Neural crest cell (in vitro differentiated cells): ENCODE measurements around the gene MT1G. TPM values are rescaled to one million over a fixed set of nuclear protein-coding genes. Genes with fewer than 3 reads are reported as not detected.

ENCODE experiments used
- DNase-seq: peaks from one replicate; pipeline ENCODE4 v3.0.0; 2021; ENCODE audit warnings: low read depth, mixed read lengths, low spot score
- H3K27ac Mint-ChIP-seq: one replicate; pipeline ENCODE4 v1.8.0; 2021; ENCODE audit warnings: mild to moderate bottlenecking, mixed read lengths; ENCODE audit not compliant: unreplicated experiment
- H3K27me3 Mint-ChIP-seq: 2 replicates; pipeline ENCODE4 v1.8.0; 2021; ENCODE audit warnings: low read depth, mild to moderate bottlenecking, mixed read lengths
- H3K36me3 Mint-ChIP-seq: 2 replicates; pipeline ENCODE4 v1.8.0; 2021; ENCODE audit warnings: low read depth, mild to moderate bottlenecking, mixed read lengths
- H3K4me1 Mint-ChIP-seq: 2 replicates; pipeline ENCODE4 v1.8.0; 2021; ENCODE audit warnings: mixed read lengths
- H3K4me3 Mint-ChIP-seq: one replicate; pipeline ENCODE4 v1.8.0; 2021; ENCODE audit warnings: mild to moderate bottlenecking, mixed read lengths
- H3K9me3 Mint-ChIP-seq: 2 replicates; pipeline ENCODE4 v1.8.0; 2021; ENCODE audit warnings: mixed read lengths
- total RNA-seq: library from RNA; stranded (reverse); gene quantifications from 2 replicates; pipeline ENCODE4 v1.2.1, GENCODE V29; 2021
- TF ChIP-seq, protein P1 (sequence below): fragments of 200-600 bp; sonication (generic); conservative IDR thresholded peaks from 2 replicates; pipeline ENCODE4 v1.5.0; 2021; ENCODE audit warnings: antibody characterized with exemption, mild to moderate bottlenecking

Gene MT1G
- total RNA-seq, 1 donor from 2014 or later, result not detected

DNA sequence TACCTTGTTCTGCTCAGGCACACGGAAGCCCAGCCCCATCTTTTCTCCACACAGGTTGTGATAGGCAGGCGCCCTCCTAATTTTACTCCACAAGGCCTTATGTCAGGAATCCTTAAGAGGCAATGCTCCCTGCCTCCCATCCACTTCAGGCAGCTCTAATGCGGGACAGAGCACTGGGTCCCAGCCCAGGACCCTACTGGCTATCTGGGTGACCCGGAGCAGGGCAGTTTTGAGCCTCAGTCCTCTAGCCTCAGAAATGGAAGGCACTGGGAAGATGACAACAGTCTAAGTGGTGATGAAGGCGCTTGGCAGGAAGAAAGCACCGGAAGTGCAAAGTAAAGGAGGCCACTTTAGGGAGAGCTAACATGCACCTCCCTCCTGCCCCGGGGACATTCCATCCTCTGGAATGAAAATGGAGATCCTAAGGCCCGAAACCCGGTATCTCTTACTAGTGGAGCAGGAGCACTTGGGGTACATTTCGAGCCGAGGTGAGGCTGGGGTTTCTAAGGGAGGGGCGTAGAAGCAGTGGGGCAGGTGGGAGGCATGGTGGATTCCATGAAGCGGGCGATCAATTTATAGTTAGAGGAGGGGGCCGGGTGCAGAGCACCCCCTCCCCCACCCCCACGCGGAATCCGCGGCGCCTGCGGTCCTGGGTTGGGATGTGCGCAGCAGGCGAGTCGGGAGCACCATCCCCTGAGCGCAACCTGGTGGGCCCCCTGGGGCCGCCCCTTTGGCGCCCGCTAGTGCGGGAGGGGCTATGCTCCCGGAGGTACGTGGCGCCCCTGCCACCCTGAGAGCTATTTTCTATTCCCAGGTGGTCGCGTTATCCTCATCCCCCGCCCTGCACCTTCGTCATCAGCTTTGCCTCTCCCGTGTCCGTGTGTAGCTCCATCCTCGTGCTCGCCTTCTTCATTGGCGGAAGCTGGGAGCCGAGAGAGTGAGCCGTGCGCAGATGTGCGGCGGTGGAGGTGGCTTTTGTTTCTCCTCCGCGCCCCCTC, 5.2 kb downstream of the MT1G start:
- Mint-ChIP-seq H3K4me1 (peaks cover 15% of the 10 kb centered on the region), H3K9me3 (no peaks in the 10 kb centered on the region), H3K36me3 (peaks cover 3% of the 10 kb centered on the region), H3K4me3 (no peak overlapping the region), H3K27me3 (peaks cover 99% of the 10 kb centered on the region), H3K27ac (no peak overlapping the region)
- no peak for DNase-seq
- TF ChIP-seq, protein P1, sequence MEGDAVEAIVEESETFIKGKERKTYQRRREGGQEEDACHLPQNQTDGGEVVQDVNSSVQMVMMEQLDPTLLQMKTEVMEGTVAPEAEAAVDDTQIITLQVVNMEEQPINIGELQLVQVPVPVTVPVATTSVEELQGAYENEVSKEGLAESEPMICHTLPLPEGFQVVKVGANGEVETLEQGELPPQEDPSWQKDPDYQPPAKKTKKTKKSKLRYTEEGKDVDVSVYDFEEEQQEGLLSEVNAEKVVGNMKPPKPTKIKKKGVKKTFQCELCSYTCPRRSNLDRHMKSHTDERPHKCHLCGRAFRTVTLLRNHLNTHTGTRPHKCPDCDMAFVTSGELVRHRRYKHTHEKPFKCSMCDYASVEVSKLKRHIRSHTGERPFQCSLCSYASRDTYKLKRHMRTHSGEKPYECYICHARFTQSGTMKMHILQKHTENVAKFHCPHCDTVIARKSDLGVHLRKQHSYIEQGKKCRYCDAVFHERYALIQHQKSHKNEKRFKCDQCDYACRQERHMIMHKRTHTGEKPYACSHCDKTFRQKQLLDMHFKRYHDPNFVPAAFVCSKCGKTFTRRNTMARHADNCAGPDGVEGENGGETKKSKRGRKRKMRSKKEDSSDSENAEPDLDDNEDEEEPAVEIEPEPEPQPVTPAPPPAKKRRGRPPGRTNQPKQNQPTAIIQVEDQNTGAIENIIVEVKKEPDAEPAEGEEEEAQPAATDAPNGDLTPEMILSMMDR, result no peak

DNA sequence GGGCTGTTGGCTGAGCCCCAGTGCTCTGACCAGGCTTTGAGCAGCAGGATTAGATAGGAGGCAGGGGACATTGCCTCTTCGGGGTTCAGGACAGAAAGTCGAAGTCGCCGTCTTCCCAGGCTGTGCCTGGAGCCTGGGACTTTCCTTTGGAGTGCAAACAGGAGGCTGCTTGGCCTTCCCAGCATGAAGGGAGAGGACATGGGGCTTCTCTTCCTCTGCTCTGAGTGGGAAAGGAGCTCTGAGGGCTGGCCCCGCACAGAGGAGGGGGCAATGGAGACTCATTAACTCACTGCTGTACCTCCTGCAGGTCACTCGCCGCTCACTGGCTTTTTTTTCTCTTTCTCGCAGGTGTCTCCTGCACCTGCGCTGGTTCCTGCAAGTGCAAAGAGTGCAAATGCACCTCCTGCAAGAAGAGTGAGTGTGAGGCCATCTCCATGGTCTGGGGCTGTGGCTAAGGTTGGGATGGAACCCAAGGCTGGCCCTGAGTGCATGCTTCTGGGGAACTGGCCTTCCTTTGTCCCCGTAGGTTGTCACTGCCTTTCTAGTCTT, 9.5 kb downstream of the MT1G start:
- no peak for DNase-seq
- TF ChIP-seq, protein P1, result no peak
- Mint-ChIP-seq H3K4me1 (peaks cover 14% of the 10 kb centered on the region), H3K4me3 (peak overlapping the region; percentile 86), H3K9me3 (no peaks in the 10 kb centered on the region), H3K27ac (no peak overlapping the region), H3K27me3 (peaks cover 86% of the 10 kb centered on the region), H3K36me3 (peaks cover 3% of the 10 kb centered on the region)

DNA sequence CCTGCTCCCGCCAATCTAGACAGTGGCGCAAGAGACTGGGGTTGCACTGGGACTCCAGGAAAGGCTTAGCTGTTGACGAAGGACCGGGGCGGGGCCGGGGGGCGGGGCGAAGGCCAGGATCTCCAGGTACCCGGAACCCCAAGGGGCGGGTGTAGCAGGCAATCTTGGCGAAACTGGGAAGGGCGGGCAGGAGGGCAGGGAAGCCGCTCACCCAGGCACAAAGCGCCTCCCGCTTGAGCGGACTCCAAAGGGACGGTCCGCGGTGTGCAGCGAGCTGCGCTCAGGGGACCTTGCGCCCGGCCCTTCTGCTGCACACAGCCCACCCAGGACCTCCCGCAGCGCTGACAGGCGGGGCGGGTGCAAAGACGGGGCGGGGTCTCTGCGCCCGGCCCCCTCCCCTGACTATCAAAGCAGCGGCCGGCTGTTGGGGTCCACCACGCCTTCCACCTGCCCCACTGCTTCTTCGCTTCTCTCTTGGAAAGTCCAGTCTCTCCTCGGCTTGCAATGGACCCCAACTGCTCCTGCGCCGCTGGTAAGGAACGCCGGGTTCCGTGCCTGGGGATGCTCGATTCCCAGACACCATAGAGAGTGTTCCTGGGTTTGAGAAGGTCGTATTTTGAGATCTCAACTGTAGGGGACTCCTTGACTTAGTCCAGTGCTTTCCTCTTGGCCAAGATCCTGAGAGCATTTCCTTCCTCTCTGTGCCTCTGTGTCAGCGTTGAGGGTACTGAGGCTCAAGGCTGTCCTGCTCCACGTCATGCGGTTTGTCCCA, 10.1 kb downstream of the MT1G start, which contains the start of gene MT1F:
Gene MT1F (plus strand): TSS at position 405 of the 772 bp plus-strand sequence. CDS start 100 bp downstream, at position 505.
- peak within 1 kb of the TSS; percentile 86 for H3K4me3 Mint-ChIP-seq
- H3K36me3 Mint-ChIP-seq, result peaks cover 3% of the 10 kb centered on the region
- H3K27ac Mint-ChIP-seq, result no peak within 1 kb of the TSS
- H3K9me3 Mint-ChIP-seq, result no peaks in the 10 kb centered on the region
- H3K27me3 Mint-ChIP-seq, result peaks cover 87% of the 10 kb centered on the region
- DNase-seq, result peak; percentile 25
- H3K4me1 Mint-ChIP-seq, result peaks cover 11% of the 10 kb centered on the region
- TF ChIP-seq, protein P1, result no peak

DNA sequence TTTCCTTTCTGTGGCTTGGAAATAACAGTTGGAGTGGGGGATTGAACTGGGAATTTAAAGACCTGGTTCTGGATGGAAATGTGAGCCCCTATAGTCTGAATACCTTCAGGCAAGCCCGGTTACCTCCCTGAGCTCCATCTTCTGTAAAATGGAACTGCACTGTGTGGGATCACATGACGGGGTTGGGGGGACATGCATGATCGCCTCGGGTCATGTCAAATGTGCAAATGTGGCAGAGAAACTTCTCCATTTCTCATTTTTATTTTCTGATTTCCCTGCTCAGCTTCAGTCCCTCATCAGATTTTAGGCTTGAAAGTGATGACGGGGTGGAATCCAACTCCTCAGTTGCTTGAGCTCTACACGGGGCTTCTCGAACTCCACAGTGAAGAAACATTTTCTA, 14.6 kb downstream of the MT1G start:
- H3K27me3 Mint-ChIP-seq, result peaks cover 84% of the 10 kb centered on the region

DNA sequence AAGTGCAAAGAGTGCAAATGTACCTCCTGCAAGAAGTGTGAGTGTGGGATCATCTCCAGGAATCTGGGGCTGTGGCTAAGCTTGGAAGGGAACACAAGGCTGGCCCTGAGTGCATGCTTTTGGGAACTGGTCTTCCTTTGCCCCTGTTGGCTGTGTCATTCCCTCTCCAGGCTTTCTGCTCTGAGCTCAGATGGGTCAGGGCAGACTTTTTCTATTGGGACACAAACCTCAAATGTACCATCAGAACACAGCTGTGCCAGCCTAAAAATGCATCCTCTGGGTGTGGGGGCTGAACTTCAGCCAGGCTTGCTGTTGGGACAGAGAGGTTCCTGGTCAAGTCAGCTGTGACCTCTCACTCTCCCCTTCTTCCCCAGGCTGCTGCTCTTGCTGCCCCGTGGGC, 15.3 kb downstream of the MT1G start:
- DNase-seq, result no peak
- H3K36me3 Mint-ChIP-seq, result no peaks in the 10 kb centered on the region
- TF ChIP-seq, protein P1, result no peak
- H3K4me3 Mint-ChIP-seq, result no peak overlapping the region
- no peaks in the 10 kb centered on the region for H3K9me3 Mint-ChIP-seq
- H3K27me3 Mint-ChIP-seq, result peaks cover 83% of the 10 kb centered on the region
- H3K4me1 Mint-ChIP-seq, result no peaks in the 10 kb centered on the region
- no peak overlapping the region for H3K27ac Mint-ChIP-seq

More for the DNA sequence above, 14.6 kb downstream of the MT1G start:
- TF ChIP-seq, protein P1, result no peak
- Mint-ChIP-seq H3K4me3 (no peak overlapping the region), H3K36me3 (no peaks in the 10 kb centered on the region), H3K9me3 (no peaks in the 10 kb centered on the region), H3K27ac (no peak overlapping the region), H3K4me1 (peaks cover 5% of the 10 kb centered on the region)
- no peak for DNase-seq
